Globus pallidus (tissue), 1 donor: ENCODE data around the gene HYAL3.
"Not testable (repeated sequence)": the region's sequence is repeated elsewhere in the genome, so short reads cannot be mapped to it uniquely, and the experiment has no call there.

ENCODE experiments used
- DNase-seq: peaks from one replicate; pipeline ENCODE4 v3.0.0-alpha.2; 2015; ENCODE audit warnings: low spot score

HYAL3 gene

DNA sequence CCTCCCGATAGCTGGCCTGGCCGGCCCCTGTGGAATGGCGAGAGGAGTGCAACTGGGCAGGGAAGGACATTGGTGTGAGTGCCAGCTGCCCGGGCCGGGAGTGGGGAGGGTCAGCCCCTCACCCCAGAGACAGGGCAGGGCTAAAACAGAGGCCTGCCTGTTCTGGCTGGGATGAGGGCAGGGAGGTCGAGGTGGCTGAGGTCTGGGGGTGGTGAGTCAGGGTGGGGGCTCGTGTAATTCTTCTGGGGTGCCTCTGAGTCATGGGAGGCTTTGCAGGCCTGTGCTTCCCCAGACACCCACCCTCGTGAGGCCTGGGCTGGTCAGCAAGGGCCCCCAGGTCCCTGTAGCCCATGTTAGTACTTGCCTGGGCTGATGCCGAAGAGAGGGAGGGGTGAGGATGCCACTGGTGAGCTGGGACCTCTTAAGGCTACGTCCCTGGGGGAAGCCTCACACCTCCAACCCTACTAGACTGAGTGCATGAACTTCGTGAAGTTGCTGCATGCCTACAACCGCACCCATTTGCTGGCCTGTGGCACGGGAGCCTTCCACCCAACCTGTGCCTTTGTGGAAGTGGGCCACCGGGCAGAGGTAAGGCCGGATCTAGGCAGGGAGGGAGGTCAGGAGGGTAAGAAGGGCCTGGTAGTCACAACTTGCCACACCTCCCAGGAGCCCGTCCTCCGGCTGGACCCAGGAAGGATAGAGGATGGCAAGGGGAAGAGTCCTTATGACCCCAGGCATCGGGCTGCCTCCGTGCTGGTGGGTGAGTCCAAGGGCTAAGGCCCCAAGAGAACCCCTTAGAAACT is 28.6 kb downstream of the HYAL3 start:
- no peak for DNase-seq

DNA sequence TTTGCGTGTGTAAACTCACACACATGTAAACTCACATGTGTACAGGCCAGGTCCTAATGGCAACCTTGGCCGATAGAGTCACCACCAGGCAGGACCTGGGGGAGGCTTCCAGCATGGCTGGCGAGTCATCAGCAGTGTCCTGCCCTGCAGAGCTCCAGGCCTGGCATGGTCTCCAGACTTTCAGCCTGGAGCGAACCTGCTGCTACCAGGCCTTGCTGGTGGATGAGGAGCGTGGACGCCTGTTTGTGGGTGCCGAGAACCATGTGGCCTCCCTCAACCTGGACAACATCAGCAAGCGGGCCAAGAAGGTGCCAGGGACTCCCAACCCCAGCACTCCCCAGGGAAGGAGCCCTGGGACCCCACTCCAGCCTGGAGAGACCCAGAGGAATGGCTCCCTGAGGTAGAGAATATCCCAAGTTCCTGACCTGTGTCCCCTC is 29.2 kb downstream of the HYAL3 start:
- DNase-seq = no peak

DNA sequence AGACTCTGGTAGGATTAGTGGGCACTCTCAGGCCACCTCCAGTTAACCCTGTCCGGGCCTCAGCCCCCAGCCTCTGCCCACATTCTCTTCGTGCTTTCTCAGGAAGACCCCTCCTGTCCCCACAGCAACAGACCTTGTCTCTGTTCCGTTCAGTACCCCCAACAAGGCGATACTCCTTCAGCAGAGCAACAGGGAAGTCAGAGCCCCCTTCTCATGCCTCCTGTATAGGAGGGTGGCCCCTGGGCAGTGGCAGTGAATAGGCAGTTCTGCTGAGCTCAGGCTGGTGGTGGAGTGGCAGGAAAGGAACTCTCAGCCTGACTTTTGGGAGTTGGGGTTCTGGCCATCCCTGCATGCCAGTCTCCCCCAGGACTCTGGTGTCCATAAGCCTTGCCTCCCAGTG is 29.7 kb downstream of the HYAL3 start:
- DNase-seq = no peak

DNA sequence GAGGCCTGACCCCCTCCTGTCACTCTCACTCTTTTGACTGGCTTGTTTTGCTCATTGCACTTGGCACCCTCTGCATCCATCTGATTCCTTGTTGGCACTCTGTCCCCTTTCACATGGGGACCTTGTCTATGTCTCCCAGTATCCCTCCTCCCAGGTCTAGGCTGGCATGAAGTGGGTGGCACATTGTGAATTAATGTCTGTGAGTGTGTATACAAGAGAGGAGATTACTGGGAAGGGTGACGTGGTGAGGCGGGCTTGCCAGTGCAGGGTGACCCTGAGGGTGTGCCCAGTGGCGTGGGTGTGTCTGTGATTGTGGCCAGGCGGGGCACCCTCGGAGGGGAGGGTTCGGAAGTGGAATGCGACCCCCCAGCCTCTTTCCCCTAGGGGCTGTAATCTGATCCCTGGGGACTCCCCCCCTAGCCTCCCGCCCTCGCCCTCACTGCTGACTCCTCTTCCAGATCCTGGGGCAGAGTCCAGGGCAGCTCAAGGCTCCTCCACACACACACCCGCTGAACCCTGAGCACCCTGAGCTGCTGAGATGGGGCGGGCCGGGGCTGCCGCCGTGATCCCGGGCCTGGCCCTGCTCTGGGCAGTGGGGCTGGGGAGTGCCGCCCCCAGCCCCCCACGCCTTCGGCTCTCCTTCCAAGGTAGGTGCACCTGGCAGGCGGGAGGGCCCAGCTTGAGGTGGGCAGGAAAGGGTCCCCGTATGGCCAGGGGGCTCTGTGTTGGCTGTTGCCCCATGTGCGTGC is 30.3 kb downstream of the HYAL3 start, which contains the start of gene SEMA3B:
Gene SEMA3B (plus strand): TSS at position 445 of the 749 bp plus-strand sequence. CDS start 94 bp downstream, at position 539.
- DNase-seq = no peak

DNA sequence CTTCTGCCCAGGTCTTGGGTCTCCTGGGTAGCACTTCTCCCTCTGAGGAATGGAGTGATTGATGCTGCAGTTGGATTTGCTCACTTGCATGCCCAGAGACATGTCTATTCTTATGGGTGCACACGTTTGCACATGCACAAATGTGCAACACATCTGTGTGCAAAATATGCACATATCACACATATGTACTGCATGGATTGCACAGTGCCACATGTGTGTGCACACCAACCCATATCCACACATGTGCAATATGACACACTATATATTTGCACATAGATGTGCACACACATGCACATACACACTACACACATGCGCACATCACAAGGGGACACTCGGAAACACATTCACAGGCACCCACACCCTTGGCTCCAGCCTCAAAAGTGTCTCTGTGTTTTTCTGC is 30.9 kb downstream of the HYAL3 start:
- DNase-seq = no peak

DNA sequence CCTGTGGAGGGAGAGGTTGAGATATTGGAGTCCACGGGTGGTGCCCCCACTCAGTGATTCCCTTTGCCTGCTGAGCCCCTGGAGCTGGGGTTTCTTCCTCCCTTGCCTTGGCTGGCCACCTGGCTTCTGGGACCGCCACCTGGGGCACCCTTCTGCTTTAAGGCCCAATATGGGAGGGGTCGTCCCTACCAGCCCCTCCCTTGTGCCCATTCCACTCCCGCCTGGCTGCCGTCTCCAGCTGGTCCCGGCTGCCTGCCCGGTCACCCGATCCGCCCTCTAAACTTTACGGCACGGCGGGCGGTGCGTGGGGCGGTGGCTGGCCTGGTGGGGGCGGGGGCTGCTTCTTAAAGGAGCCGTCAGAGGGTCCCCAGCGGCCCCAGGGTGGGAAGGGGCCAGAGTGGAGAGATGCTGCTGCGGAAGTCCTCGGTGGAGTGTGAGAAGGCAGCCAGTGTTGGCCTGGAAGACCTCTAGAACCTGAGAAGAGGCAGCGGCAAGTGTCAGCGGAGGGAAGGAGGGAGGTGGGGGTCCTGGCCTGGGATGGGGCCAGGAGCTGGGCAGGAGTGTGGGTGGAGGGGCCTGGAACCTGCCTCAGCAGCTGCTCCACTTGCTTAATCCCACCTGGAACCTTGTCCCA is 31.8 kb downstream of the HYAL3 start:
- DNase-seq = peak; percentile 79

DNA sequence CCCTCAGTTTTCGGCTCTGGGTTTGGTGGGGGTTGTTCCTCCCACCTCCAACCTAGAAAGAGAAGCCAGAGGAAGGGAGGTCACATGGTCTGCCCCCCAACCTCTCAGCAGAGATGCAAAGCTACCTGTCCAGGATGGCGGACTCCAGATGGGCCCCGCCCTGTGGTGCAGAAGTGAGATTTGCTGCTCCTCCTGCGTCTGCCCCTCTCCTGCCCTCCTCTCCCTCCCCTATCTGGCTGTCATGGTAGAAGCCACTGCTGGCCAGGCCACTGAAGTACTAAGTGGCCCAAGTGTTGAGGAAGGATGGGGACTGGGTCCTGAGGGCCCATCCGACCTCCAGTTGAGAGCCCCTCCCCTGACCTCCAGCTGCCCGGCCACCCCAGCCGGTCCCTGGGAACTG is 32.4 kb downstream of the HYAL3 start:
- DNase-seq = no peak

DNA sequence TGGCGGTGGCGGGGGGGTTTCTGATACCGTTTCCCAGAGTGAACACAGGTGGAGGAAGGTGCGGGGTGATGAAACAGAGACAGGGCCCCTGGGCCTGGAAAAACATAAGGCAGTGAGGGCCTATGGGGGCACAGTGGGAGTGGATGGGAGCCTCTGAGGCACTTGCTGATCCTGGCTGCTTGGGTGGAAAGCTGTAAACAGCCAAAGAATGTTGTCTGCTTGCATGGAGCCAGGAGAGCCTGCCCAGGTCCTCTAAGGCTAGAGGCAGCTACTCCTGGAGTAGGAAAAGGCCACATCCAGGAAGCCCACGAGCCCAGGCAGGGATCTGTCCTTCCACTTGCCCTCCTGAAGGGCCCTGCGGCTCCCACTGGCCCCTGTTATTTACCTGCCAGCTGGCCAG is 33.2 kb downstream of the HYAL3 start:
- DNase-seq = no peak

DNA sequence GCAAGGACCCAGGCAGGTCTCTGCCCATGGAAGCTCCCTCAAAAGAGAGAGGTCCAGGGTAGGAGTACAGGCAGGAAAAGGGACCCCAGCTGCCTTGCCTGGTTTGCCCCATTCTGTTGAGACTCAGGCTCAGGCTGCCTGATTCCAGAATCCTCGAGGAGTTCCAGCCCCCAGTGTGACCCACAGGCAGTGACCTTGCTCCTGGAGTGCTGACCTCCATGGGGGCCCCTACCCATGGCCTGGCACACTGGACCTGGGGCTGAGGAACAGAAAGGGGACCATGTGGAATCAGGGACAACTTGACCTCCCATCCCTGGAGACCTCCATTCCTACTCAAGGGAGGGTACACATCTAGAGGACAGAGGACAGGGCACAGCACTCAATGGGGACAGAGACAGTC is 33.6 kb downstream of the HYAL3 start:
- no peak for DNase-seq

DNA sequence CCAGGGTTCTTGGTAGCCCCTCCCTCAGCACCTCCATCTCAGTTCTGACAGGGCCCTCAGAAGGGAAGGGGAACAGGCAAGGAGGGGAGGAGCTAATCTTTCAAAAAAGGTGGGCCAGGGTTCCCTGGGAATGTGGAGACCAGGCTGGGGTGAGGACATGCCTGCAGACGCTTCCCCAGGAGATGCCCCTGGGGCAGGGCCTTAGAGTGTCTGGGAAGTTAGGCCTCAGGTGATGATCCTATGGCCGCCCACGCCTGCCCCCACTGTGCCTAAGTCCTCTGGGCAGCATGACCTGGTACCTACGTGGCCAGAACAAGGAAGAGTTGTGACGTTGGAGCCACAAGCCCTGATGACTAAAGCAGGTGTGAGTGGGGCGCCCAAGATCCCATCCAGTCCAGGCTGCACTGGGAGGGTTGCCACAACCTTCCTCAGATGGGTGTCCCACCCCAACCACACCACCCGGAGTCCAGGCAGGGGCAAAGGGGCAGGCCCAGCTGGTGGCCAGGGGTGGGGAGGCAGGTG is 34.2 kb downstream of the HYAL3 start:
- no peak for DNase-seq

DNA sequence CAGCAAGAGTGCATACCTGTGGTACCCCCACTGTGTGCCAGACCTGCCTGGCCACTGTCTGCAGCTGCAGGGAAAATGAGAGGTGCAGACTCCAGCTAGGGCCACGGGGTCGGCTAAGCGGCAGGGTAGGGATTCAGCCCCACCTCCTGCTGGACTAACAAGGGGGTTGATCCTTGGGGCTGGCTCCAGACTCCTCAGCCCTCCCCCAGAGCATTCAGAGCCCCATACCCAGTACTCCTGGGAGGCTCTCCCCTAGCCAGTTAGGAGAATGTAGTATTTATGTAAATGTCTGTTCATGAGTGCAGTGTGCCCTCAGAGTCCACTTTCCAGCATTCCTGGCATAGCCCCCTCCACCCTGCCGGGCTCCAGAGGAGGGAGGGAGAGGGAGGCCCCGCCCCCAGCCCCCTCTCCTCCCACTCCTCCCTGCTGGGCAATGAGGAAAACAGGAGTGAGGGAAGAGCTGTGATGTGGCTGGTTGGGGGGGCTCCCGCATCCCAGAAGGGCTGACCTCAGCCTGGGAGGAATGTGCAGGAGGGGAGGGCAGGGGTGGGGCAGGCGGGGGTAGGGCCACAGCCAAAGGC is 34.7 kb downstream of the HYAL3 start:
- peak; percentile 93 for DNase-seq

DNA sequence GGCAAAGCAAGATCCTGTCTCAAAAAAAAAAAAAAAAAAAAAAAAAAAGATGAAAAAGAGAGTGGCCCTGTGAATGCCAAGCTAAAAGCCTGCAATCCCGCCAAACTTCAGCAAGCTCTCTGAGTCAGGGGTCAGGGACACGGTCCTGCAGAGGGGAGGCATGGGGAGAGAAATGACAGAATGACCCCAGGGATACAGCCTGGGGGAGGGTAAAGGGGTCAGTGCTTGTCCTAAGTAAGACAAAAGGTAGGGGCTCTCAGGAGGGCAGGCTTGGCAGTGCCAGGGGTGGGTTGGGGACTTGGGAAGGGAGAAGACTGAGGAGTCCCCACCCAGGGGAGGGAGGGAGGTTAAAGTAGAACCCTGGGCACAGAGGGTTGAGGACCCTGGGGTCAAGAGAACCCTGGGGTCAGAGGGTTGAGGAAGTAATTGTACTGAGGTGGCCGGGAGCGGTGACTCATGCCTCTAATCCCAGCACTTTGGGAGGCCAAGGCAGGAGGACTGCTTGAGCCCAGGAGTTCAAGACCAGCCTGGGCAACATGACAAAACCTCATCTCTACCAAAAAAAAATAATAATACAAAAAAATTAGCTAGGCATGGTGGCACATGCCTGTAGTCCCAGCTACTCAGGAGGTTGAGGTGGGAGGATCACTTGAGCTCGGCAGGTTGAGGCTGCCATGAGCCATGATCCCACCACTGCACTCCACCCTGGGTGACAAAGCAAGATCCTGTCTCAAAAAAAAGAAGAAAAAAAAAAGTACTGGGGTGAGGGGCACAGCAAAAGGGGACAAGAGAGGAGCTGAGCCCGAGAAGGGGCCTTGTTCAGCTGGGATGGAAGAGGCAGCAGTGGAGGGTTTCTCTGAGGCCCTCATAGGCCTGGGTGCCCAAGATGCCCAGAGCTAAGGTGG is 35.5 kb downstream of the HYAL3 start:
- no peak for DNase-seq

DNA sequence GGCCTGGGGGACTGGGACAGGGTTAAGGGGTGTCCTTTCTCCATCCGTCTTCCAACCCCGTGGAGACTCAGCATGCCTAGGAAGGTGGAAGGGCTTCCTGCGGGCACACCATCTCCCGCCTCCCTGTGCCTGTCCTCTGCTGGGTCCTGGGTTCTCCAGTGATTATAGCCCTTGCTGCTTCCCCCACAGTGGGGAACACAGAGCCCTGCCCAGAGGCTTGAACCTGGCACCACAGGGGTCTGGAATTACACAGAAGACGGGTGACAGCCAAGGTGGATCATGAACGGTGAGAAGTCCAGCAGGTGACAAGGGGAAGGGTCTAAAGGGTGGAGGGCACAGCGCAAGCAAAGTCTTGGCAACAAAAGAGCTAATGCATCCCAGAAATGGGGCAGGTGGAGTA is 36.4 kb downstream of the HYAL3 start:
- no peak for DNase-seq

DNA sequence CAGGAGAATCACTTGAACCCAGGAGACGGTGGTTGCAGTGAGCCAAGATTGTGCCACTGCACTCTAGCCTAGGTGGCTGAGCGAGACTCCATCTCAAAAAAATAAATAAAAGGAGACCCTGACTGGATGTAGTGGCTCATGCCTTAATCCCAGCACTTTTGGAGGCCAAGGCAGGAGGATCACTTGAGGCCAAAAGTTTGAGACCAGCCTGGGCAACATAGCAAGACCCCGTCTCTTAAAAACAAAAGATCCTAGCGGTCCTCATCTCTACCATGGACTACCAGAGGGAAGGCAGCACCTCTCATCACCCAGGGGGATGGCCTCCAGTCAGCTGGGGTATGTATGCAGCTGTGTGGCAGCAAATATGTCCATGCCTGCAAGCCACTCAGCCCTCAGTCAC is 37.0 kb downstream of the HYAL3 start:
- DNase-seq = not testable (repeated sequence)

DNA sequence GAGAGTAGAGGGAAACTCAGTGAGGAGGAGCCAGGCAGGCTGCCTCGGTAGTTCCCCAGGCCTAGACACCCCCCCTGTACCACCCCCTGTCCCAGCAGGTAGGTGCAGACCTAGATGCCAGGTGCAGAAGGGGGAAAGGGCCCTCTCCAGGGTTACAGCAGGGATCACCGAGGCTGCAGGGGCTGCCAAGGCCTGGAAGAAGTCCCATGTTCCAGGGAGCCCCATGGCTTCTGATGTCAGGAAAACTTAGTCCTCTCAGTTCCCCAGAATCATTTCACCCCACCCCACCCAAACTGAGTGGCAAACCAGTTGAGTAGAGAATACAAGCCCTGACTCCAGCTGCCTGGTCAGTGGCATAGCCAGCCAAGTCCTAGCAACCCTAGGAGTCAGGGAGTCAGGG is 37.7 kb downstream of the HYAL3 start:
- no peak for DNase-seq

DNA sequence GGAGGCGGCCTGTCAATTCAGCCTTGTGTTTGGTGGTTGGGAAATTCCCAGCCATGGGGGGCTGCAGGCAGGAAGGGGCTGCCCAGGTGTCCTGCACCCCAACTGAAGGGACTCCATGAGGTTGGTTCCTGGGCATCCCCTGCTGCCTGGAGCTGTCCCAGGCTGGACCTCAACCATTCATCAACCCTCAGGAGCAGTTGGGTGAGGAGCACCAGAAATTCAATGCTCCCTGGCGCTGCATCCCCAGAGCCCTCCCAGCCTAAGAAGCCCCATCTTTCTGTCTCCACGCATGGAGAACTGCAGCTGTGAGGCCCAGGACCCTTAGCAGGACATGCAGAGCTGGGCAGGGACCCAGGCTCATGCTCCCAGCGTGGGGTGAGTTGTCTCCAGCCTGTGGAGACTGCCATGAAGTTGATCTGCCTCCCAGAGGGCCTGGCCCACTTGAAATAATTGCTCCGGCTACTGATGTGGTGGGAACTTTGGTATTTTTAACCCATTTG is 38.2 kb downstream of the HYAL3 start:
- DNase-seq = no peak

DNA sequence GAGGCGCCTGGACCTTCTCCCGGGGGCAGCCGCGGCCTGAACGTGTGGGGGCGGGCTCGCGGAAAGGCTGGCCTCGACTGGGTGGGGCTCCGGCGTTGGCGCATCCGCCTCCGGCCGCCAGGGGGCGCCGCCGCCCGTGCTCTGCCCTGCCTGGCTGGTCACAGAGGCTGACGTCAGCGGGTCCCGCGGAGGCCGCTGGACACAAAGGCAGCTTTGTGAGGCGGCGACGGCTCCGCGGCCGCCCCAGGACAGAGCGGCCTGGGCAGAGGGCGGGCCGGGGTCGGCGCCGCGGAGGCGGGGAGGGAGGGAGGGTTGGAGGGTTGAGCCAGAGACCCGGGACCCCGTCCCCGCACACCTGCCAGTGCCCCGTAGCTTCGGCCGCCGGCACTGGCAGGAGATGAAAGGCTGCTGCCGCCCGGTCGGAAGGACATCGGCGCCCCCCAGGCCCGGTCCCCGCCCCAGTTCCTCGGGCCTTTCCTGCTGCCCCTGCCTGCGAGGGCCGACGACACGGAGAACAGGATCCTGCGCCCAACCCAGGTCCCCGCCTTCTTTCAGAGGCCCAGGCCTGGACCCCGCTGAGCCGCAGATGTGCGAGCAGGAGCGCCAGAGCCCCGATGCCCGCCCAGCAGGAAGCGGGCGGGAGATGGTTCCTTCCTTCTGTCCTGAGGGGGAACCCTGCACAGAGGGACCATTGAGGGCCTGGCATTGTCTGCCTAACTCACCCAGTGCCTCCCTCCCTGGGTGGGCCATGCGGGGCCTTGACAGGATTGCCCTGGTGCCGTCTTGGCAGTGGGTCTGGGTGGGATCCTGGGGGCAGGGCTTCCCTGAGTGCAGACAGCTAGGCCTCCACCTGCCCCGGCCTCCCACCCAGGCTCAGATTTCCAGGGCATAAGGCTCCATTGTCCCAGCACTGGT is 38.9 kb downstream of the HYAL3 start:
- DNase-seq = peak; percentile 96

DNA sequence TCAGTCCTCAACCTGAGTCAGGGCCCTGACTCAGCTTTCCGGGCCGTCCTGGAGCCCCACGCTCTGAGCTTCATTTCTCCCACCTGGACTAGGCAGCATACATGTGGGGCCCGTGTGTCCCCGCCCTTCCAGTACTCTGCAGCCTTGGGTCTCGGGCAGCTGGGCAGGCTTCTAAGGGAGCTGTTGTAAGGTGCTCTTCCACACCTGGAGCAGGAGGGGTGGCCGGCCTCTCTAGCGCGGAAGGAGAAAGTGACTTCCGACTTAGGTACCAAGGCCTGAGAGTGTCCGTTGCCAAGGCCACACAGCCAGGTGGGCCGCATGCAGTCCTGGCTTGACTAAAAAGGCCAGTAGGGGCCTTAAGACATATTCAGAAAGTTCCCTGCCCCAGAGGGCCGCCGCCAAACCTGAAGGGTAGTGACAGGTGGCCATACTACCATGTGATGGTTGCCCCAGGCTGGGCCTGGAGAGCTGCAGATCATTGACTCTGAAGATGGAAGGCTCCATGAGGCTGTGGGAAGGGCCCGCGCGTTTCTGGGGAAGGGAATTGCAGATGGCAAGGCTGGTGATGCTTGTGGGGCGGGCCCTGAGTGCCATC is 39.7 kb downstream of the HYAL3 start:
- no peak for DNase-seq

DNA sequence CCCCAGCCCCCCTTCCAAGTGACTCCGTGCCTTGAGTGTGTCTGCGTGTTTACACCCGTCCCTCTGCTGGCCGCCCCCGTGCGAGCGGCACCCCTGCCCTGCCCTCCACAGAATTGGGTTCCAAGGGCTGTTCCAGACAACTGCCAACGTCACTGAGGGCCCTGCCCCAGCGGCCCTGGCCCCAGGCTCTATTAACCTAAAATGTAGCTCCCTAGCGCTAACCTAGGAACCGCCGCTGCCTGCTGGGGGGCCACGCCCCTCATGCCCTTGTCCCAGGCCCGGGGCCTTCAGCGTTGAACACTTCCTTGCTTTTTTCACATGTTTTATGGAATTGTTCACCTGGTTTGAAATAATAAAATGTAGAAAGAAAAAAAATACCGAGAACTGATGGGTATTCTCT is 40.2 kb downstream of the HYAL3 start:
- DNase-seq = no peak
